ENCODE results near the gene ALG2.

- TF ChIP-seq CTCF (IDR thresholded peaks at IDR 0.05) (no peak), GABPA (IDR thresholded peaks at IDR 0.05; ENCODE audit: low read depth) (no peak), USF2 (IDR thresholded peaks at IDR 0.05; ENCODE audit: borderline replicate concordance, low read depth, low read length) (no peak), TCF12 (IDR thresholded peaks at IDR 0.05) (no peak), FOXM1 (IDR thresholded peaks at IDR 0.05; ENCODE audit: low read depth) (no peak), RFX5 (IDR thresholded peaks at IDR 0.05; ENCODE audit: low read length) (no peak), TAF1 (IDR thresholded peaks at IDR 0.05; ENCODE audit: borderline replicate concordance, low read depth, low read length) (no peak), NFIC (IDR thresholded peaks at IDR 0.05; ENCODE audit: borderline replicate concordance) (no peak), NRF1 (IDR thresholded peaks at IDR 0.05; ENCODE audit: low read depth, low read length) (no peak), MAX (IDR thresholded peaks at IDR 0.05; ENCODE audit: low read depth) (no peak), REST (IDR thresholded peaks at IDR 0.05; ENCODE audit: low read depth, low read length) (no peak)
Measured at GRCh38 chr9:99253134-99253533, 31.4 kb upstream of the ALG2 start.
